Endothelial cell of umbilical vein (primary cell): ENCODE measurements around the gene ATG13.

Experiments
- CTCF ChIP-seq, 2 donors: IDR thresholded peaks; 1 replicate in 1 of 2; 2 replicates in 1 of 2; pipeline ENCODE4 v1.5.1; 2011; ENCODE audit warnings: low read length in 2 of 2, mild to moderate bottlenecking in 2 of 2, moderate library complexity in 2 of 2, control low read depth in 1 of 2, inconsistent platforms in 1 of 2, low read depth in 1 of 2; ENCODE audit not compliant: insufficient read depth in 1 of 2; ENCODE audit errors: extremely low read depth in 1 of 2
- EZH2 ChIP-seq: IDR thresholded peaks from 2 replicates; pipeline ENCODE4 v1.6.1; 2012; ENCODE audit warnings: borderline replicate concordance, low read depth, mild to moderate bottlenecking, moderate library complexity, low read length, inconsistent platforms; ENCODE audit not compliant: severe bottlenecking
- FOS ChIP-seq: IDR thresholded peaks from 2 replicates; pipeline ENCODE4 v1.6.1; 2011; ENCODE audit warnings: mild to moderate bottlenecking, low read length, moderate library complexity, borderline replicate concordance; ENCODE audit not compliant: insufficient read depth
- GATA2 ChIP-seq: IDR thresholded peaks from 2 replicates; pipeline ENCODE4 v1.7.0; 2011; ENCODE audit warnings: low read depth, mild to moderate bottlenecking, moderate library complexity, mixed read lengths, low read length; ENCODE audit not compliant: insufficient read length, insufficient read depth
- JUN ChIP-seq: IDR thresholded peaks from 2 replicates; pipeline ENCODE4 v1.6.1; 2011; ENCODE audit warnings: borderline replicate concordance, low read depth; ENCODE audit not compliant: insufficient read length, insufficient read depth
- MAX ChIP-seq: IDR thresholded peaks from 2 replicates; pipeline ENCODE4 v1.6.1; 2011; ENCODE audit not compliant: insufficient read depth, insufficient read length
- MYC ChIP-seq: IDR thresholded peaks from one replicate; pipeline ENCODE4 v1.6.1; 2011; ENCODE audit warnings: mild to moderate bottlenecking, low read depth, low read length
- POLR2A ChIP-seq: IDR thresholded peaks from 2 replicates; pipeline ENCODE4 v1.6.1; 2012; ENCODE audit warnings: low read depth, mild to moderate bottlenecking, control low read depth, low read length
- POLR2AphosphoS5 ChIP-seq: IDR thresholded peaks from 2 replicates; pipeline ENCODE4 v1.6.1; 2012; ENCODE audit warnings: low read depth, mild to moderate bottlenecking, control low read depth, low read length, moderate library complexity; ENCODE audit not compliant: insufficient read depth

- TF ChIP-seq CTCF (IDR thresholded peaks at IDR 0.05; ENCODE audit: extremely low read depth in 1 of 2, insufficient read depth in 1 of 2, low read depth in 1 of 2, low read length in 2 of 2) (peak; percentile 75 to 88), EZH2 (no peak), POLR2AphosphoS5 (peak; percentile 4), MAX (no peak), FOS (no peak), POLR2A (no peak), MYC (no peak), JUN (no peak), GATA2 (no peak)
Observed at GRCh38 chr11:46617134-46617971, at the start of gene ATG13, which contains the start of gene HARBI1.
